GM19239 (cell line): ENCODE results near the gene OTUB1.

Experiments used
- DNase-seq: peaks from one replicate; pipeline ENCODE4 v3.0.0; 2011; ENCODE audit warnings: low spot score; ENCODE audit not compliant: insufficient read length
- FAIRE-seq: peaks from 2 replicates; lab custom pipeline; 2011; peaks lifted over from hg19 to GRCh38; lab: Jason Lieb, UNC

The OTUB1 gene

GRCh38 chr11:64003807-64004589 is 17.8 kb downstream of the OTUB1 start:
- no peak for DNase-seq
- no peak for FAIRE-seq

DNA sequence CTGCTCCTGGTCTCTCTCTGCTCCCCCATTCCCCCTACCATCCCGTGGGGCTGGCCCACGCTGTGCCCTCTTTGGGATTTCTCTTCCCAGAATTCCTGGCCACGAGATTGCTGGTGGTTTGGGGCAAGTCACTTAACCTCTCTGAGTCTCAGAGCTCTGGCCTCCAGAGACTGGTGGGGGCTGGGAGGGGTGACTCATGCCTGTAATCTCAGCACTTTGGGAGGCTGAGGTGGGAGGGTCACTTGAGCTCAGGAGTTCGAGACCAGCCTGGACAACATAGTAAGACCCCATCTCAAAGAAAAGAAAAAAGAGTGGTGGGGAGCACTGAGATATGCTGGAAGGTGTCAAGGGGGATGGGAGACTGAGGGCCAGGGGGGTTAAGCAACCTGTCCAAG is 18.3 kb downstream of the OTUB1 start:
- DNase-seq (no peak), FAIRE-seq (no peak)

DNA sequence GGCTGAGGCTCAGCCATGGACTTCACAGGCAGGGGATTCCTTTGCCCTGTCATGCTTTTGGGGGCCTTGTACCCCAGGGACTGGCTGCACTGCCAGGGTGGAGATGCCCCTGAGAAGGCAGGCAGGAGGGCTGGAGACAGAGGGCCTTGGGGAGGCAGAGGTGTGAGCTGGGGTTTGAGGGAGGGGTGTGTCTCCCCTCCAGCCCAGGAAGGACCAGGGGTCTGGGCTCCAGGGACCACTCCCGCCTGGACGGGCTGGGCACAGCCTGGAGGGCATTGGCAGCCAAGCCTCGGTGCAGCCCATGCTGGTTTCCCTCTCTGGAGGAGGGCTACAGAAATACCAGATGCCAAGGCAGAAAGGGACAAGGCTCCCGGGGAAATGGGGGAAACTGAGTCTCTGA is 19.5 kb downstream of the OTUB1 start:
- DNase-seq (no peak), FAIRE-seq (no peak)

DNA sequence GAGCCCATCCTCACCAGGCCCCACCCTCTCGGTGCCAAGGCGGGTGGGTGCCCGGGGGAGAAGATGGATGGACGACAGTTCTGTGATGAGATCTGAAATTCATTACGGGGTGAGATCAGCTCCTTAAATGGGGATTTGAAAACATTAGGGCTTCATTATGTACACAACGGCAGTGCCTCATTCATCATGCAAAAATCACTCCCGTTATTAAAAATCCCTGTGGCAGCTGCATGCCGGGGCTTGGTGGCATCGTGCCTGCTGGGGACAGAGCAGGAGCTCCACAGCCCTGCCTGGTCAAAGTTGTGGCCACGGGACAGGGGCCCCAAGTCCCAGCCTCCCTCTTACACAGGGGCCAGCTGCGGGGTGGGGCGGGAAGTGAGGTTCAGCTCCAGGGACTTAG is 20.2 kb downstream of the OTUB1 start:
- no peak for FAIRE-seq
- no peak for DNase-seq

- FAIRE-seq (no peak), DNase-seq (no peak)
These were observed 21.0 kb downstream of the OTUB1 start for GRCh38 chr11:64007160-64007628.

- no peak for DNase-seq
- FAIRE-seq, result no peak
These were observed 21.5 kb downstream of the OTUB1 start for GRCh38 chr11:64007629-64008282.

GRCh38 chr11:64008283-64008913 is 22.2 kb downstream of the OTUB1 start:
- FAIRE-seq (no peak), DNase-seq (no peak)

- DNase-seq, result no peak
- no peak for FAIRE-seq
These were observed 22.8 kb downstream of the OTUB1 start for GRCh38 chr11:64008914-64009633.

DNA sequence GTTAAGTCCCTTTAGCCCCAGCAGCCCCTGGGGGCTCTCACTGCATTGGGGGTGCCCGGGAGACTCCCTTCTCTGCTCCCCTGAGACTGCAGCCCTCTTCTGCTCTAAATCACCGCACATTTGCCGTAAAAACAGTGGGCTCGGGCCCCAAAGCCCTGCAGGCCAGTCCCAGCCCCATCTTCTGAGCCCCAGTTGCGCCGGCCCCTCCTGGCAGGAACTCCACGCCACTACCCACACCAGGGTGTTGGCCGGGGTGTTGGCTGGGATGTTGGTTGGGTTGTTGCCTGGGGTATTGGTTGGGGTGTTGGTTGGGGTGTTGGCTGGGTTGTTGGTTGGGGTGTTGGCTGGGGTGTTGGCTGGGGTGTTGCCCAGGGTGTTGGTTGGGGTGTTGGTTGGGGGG is 23.5 kb downstream of the OTUB1 start:
- FAIRE-seq, result no peak

DNA sequence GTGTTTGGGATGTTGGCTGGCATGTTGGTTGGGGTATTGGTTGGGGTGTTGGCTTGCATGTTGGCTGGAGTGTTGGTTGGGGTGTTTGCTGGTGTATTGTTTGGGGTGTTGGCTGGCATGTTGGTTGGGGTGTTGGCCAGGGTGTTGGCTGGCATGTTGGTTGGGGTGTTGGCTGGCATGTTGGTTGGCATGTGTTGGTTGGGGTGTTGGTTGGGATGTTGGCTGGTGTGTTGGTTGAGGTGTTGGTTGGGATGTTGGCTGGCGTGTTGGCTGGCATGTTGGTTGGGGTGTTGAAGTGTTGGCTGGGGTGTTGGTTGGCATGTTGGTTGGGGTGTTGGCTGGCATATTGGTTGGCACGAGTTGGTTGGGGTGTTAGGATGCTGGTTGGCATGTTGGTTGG is 24.5 kb downstream of the OTUB1 start:
- DNase-seq (no peak), FAIRE-seq (no peak)

More for the DNA sequence above, 23.5 kb downstream of the OTUB1 start:
- DNase-seq, result no peak

GRCh38 chr11:64011371-64011770 is 25.1 kb downstream of the OTUB1 start:
- DNase-seq, result no peak

GRCh38 chr11:64013141-64013896 is 27.1 kb downstream of the OTUB1 start:
- no peak for FAIRE-seq
- DNase-seq, result no peak

More at GRCh38 chr11:64011371-64011770, 25.1 kb downstream of the OTUB1 start:
- no peak for FAIRE-seq

- no peak for FAIRE-seq
- no peak for DNase-seq
These were observed 28.1 kb downstream of the OTUB1 start for GRCh38 chr11:64014356-64014755.

DNA sequence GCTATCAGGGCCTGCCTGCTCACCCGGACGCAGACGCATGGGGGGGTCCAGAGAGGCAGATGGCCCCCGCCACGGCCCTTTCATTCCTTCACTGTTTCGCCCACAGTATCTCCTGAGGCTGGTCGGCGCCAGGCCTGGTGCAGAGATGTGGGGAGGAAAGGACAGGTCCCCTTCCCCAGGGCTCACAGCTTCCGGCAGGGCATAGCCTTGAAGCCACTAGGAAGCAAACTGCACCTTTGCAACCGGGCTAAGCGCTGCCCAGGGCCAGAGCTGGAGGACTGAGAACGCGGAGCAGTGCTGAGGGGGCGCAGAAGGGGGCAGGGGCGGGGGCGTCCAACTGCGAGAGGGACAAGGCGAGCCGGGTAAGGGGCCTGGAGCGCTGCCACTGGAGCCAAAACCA is 29.3 kb downstream of the OTUB1 start:
- no peak for DNase-seq
- no peak for FAIRE-seq

DNA sequence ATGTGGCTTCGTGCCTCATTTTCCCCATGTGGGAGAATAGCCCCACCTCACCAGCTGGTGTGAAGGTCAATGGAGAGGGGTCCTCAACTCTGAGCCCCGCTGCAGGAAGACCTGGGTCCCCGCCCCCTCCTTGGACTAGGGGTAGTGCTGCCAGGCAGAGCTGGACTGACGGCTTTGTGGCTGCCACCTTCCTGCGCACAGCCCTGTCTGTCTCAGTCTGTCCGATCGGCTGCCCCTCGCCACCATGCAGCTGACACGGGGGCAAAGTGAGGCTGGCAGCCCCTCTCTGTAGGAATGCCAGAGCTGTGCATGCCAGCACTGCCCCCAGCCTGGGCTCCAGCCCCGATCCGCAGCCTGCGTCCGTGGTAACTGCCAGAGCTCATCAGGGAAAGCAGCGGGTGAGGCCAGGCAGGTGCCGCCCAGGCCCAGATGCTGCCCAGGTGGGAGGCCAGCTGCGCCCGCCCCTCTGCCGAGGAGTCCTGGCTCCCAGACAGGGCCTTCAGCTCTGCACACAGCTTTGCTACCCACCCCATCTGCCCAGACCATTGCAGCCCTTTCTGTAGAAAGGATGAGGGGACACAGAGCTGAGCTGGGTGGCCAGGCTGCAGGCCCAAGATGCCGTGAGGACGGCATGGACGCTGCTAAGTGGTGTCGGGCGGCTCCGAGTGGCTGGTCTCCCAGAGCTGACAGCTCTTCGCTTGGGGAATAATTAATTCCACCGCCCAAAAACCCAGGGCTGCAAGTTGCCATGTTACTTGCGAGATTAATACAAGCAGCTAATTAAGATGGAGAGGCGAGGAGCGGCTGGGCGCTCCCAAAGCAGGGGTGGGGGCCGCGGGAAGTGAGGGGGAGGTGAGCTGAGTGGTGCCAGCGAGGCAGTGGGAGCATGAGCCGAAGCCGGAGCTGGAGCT is 30.0 kb downstream of the OTUB1 start:
- DNase-seq (no peak), FAIRE-seq (no peak)

DNA sequence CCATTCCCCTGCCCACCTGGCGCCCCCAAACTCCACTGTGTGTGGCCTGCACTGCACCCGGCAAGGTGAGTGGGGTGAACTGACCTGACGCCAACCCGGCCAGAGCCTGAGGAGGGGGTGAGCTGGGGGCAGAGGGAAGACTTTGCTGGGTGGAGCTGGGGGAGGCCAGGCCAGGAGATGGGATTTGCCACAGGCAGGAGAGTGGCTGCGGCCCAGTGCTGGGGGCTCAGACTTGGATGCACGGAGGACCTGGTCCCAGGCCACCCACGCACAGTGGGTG is 31.6 kb downstream of the OTUB1 start:
- DNase-seq (no peak), FAIRE-seq (no peak)

DNA sequence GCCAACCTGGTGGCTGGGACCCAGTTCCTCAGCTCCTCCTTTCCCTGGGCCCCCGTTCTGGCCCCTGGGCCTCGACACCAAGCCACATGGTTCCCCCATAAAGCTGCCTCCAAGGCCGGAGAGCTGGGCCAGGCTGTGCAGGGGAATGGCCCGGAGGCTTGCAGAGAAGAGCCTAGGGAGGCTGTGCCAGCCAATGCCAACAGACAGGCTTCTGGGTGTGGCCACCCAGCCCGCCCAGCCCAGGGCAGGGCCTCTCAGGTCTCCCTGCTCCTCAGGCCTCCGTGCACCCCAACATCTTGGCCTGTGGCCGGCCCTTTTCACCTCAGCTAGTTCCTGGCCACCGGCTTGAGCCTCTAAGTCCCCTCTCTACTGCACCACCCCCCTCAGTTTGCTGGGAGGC is 32.1 kb downstream of the OTUB1 start:
- DNase-seq (no peak), FAIRE-seq (no peak)

DNA sequence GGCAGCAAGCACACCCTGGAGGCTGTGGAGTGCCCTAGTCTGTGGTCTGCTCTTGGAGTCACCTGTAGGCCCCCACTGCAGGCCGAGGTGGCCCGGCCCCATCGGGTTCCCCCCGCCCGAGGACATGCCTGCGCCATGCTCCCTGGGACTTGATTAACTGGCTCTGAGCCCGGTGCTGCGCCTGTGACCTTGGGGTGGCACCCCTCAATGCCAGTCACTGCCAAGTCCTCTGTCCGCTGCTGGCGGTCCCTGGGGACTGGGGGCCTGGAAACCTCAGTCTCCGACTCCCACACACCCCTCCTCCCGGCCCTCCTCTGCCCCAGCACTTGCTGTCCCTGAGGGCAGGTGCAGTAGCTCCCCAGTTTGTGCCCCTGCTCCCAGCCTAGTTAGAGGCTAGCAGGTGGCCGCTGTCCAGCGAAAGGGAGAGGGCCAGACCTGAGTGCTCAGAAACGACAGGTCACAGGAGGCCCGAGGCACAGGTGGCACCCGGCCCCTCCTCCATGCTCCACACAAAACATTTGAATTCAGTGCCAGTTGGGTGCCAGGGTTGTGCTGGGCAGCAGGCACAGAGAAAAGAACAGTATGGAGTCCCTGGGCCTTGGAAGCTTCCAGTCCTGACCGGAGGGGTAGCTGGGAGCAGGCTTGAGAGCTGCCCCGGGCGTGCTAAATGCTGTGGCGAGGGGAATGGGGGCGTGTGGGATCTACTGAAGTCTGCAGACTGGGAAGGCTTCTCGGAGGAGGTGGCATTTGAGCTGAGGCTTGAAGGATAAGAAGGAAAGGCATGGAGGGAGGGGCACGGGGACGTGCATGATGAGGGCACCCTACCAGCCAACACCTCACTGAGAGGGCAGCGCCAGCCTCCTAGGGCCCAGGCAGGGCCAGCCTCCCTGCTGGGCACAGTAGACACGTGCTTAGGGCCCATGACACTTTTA is 33.1 kb downstream of the OTUB1 start:
- no peak for FAIRE-seq
- DNase-seq, result no peak
